Measurements from ENCODE around the gene PTPRN2. TPM values are rescaled to one million over a fixed set of nuclear protein-coding genes. Genes with fewer than 3 reads are reported as not detected.

PTPRN2 gene
- total RNA-seq, 1 experiment from 2014 or later: 0.11 TPM

DNA sequence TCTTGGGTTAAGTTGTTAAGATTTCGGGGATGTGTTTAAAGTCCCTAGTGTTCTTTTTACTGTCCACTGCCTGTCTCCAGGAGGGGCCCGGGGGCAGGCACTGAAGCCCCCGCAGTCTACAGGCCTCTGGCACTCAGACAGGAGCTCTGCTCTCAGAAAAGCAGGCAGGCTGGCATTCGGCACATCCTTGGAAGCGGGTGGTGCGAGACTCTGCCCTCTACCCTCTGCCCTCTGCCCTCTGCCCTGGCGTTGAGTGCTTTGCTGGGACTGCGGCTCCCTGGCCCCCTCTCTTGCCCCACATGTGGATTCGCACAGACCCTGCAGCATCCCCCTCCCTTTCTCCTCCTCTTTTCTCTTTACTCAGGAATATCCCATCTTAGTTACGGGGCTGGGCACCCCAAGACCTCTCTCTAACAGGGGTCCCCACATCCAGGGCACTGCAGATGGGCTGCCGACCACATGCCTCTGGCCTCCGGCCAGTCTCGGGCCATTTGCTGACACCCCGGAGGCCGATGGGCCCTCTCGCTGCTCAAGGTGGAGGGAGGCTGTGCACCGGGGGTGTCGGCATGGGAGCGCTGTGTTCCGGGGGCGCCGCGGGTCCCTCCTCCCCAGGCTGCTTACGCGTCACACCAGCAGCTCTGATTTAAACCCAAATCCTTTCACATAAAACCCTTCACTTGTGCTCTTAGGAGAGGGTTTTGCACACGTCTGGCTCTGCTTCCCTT is 770.9 kb downstream of the PTPRN2 start:
- intact Hi-C loops (cut with micrococcal nuclease; ENCODE audit: unreplicated experiment): no loop called here
- TF ChIP-seq EZH2 (IDR thresholded peaks at IDR 0.05; ENCODE audit: borderline replicate concordance, low read depth, low read length, poor library complexity, severe bottlenecking) (no peak), CTCF (conservative IDR thresholded peaks at IDR 0.05; ENCODE audit: low read depth, low read length) (no peak)
- ChIA-PET CTCF (no interaction called here), POLR2A (ENCODE audit: low non-redundant PET) (no interaction called here)
- Histone ChIP-seq H3K4me1 (ENCODE audit: insufficient read depth, low read length, poor library complexity, severe bottlenecking) (no peaks in the 10 kb centered on the region), H3K27me3 (replicated peaks; ENCODE audit: insufficient read depth, low read depth, low read length, poor library complexity) (no peaks in the 10 kb centered on the region), H3K36me3 (ENCODE audit: insufficient read depth, low read length, poor library complexity, severe bottlenecking) (no peaks in the 10 kb centered on the region), H3K27ac (ENCODE audit: low read depth, low read length, poor library complexity, severe bottlenecking) (no peak overlapping the region), H3K9me3 (ENCODE audit: low read depth, low read length, poor library complexity, severe bottlenecking) (no peaks in the 10 kb centered on the region), H3K4me3 (ENCODE audit: low read depth, low read length, poor library complexity, severe bottlenecking) (no peak overlapping the region)
- no peak for DNase-seq (ENCODE audit: low spot score)
- no TSS peak for BruUV-seq (replicated peaks)

DNA sequence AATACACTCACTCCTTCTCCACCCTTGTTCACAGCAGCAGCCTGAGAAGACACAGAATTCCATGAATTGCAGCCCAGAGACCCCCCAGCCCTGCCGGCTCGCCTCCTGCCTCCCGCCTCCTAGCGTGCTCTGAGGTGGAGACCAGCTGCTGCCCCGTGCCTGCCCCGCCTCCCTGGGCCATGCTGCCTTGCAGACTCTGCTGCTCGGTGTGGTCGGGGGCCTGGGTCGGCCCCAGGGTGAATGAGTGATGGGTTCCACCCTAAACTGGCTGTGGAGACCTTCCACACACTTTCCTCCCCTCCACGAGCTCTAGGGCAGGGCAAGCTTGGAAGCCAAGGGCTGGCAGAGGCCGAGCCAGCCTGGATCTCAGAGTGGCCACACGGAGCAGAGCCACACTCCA is 771.5 kb downstream of the PTPRN2 start:
- Histone ChIP-seq H3K27ac (ENCODE audit: low read depth, low read length, poor library complexity, severe bottlenecking) (no peak overlapping the region), H3K4me3 (ENCODE audit: low read depth, low read length, poor library complexity, severe bottlenecking) (no peak overlapping the region), H3K4me1 (ENCODE audit: insufficient read depth, low read length, poor library complexity, severe bottlenecking) (no peaks in the 10 kb centered on the region), H3K27me3 (replicated peaks; ENCODE audit: insufficient read depth, low read depth, low read length, poor library complexity) (no peaks in the 10 kb centered on the region), H3K9me3 (ENCODE audit: low read depth, low read length, poor library complexity, severe bottlenecking) (no peaks in the 10 kb centered on the region), H3K36me3 (ENCODE audit: insufficient read depth, low read length, poor library complexity, severe bottlenecking) (no peaks in the 10 kb centered on the region)
- ChIA-PET CTCF (no interaction called here), POLR2A (ENCODE audit: low non-redundant PET) (no interaction called here)
- intact Hi-C loops (cut with micrococcal nuclease; ENCODE audit: unreplicated experiment): no loop called here
- BruUV-seq (replicated peaks): no TSS peak
- TF ChIP-seq EZH2 (IDR thresholded peaks at IDR 0.05; ENCODE audit: borderline replicate concordance, low read depth, low read length, poor library complexity, severe bottlenecking) (no peak), CTCF (conservative IDR thresholded peaks at IDR 0.05; ENCODE audit: low read depth, low read length) (no peak)
- no peak for DNase-seq (ENCODE audit: low spot score)

- BruUV-seq (replicated peaks): no TSS peak
- DNase-seq (ENCODE audit: low spot score): no peak
- TF ChIP-seq EZH2 (IDR thresholded peaks at IDR 0.05; ENCODE audit: borderline replicate concordance, low read depth, low read length, poor library complexity, severe bottlenecking) (no peak), CTCF (conservative IDR thresholded peaks at IDR 0.05; ENCODE audit: low read depth, low read length) (no peak)
- no peak overlapping the region for H3K4me3 ChIP-seq (ENCODE audit: low read depth, low read length, poor library complexity, severe bottlenecking)
- H3K4me1 ChIP-seq (ENCODE audit: insufficient read depth, low read length, poor library complexity, severe bottlenecking): no peaks in the 10 kb centered on the region
- H3K9me3 ChIP-seq (ENCODE audit: low read depth, low read length, poor library complexity, severe bottlenecking): no peaks in the 10 kb centered on the region
- no peaks in the 10 kb centered on the region for H3K27me3 ChIP-seq (replicated peaks; ENCODE audit: insufficient read depth, low read depth, low read length, poor library complexity)
- POLR2A ChIA-PET (ENCODE audit: low non-redundant PET): no interaction called here
- no peaks in the 10 kb centered on the region for H3K36me3 ChIP-seq (ENCODE audit: insufficient read depth, low read length, poor library complexity, severe bottlenecking)
- CTCF ChIA-PET: no interaction called here
- no peak overlapping the region for H3K27ac ChIP-seq (ENCODE audit: low read depth, low read length, poor library complexity, severe bottlenecking)
- intact Hi-C loops (cut with micrococcal nuclease; ENCODE audit: unreplicated experiment): no loop called here
Measured at GRCh38 chr7:157815706-157816022, 772.0 kb downstream of the PTPRN2 start.

Data from A673 (cell line).